GM12872 (cell line): ENCODE results near the gene DNAAF2.

Experiments
- TF ChIP-seq, protein P1 (sequence below): IDR thresholded peaks from 3 replicates; pipeline ENCODE4 v1.5.1; 2011; ENCODE audit warnings: low read depth, mild to moderate bottlenecking, low read length, moderate library complexity; ENCODE audit not compliant: insufficient read depth

The DNAAF2 gene

GRCh38 chr14:49617852-49618519, 17.1 kb downstream of the DNAAF2 start:
- TF ChIP-seq, protein P1, sequence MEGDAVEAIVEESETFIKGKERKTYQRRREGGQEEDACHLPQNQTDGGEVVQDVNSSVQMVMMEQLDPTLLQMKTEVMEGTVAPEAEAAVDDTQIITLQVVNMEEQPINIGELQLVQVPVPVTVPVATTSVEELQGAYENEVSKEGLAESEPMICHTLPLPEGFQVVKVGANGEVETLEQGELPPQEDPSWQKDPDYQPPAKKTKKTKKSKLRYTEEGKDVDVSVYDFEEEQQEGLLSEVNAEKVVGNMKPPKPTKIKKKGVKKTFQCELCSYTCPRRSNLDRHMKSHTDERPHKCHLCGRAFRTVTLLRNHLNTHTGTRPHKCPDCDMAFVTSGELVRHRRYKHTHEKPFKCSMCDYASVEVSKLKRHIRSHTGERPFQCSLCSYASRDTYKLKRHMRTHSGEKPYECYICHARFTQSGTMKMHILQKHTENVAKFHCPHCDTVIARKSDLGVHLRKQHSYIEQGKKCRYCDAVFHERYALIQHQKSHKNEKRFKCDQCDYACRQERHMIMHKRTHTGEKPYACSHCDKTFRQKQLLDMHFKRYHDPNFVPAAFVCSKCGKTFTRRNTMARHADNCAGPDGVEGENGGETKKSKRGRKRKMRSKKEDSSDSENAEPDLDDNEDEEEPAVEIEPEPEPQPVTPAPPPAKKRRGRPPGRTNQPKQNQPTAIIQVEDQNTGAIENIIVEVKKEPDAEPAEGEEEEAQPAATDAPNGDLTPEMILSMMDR, result no peak

- TF ChIP-seq, protein P1, result no peak
Observed at GRCh38 chr14:49615776-49616175, 19.3 kb downstream of the DNAAF2 start.

DNA sequence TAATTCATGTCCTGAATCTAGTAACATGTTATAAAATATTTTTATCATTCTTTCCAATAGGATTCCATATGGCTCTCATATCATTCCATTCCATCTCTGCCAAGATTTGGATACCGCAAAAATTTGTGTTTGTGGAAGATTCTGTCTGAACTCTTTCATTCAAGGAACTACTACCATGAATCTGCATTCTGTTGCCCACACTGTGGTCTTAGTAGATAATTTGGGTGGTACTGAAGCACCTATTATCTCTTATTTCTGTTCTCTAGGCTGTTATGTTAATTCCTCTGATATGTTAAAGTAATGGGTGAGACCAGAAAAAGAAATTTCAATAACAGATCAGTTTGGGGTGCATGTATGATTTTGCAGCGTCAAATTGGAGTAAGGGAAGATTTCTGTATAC, 20.8 kb downstream of the DNAAF2 start:
- TF ChIP-seq, protein P1, result no peak

GRCh38 chr14:49612671-49613070, 22.4 kb downstream of the DNAAF2 start:
- TF ChIP-seq, protein P1, result no peak

DNA sequence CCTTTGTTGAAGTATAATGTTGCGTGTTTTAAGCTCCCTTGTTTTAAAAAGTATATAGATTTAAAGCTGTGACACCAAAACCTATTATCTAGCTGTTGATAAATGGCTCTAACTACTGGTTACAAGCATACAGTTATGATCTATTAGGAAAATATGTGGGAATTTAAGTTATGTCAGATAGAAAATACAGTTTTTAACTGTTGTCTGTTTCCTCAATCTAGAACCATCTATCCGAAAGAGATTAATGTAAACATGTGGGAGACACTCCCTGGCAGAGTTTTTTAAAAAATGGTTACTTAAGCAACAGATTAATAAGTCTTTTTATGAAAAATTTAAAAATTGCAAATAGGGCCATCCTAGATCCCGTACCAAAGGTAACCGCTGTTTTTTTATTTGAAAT, 22.8 kb downstream of the DNAAF2 start:
- TF ChIP-seq, protein P1, result no peak

GRCh38 chr14:49607583-49607982, 27.5 kb downstream of the DNAAF2 start:
- TF ChIP-seq, protein P1, result no peak

- TF ChIP-seq, protein P1, result no peak
Observed at GRCh38 chr14:49598485-49599300, 36.4 kb downstream of the DNAAF2 start, which contains the start of gene LRR1. Gene LRR1 (plus strand): TSS chr14:49598940. CDS start chr14:49599021, 81 bp downstream.
